Glutamatergic neuron (in vitro differentiated cells): ENCODE results near the gene CTU1. TPM values are rescaled to one million over a fixed set of nuclear protein-coding genes. Genes with fewer than 3 reads are reported as not detected.
A peak's percentile ranks its signal among the peaks of the same experiment; 100 is the strongest.

Experiments used
- DNase-seq: peaks from one replicate; pipeline ENCODE4 v3.0.0; 2022
- H3K27ac Mint-ChIP-seq: one replicate; pipeline ENCODE4 v1.8.0; 2020; ENCODE audit warnings: mild to moderate bottlenecking, mixed read lengths, inconsistent platforms; ENCODE audit not compliant: unreplicated experiment
- H3K27me3 Mint-ChIP-seq: one replicate; pipeline ENCODE4 v1.8.0; 2020; ENCODE audit warnings: mild to moderate bottlenecking, moderate library complexity, mixed read lengths, inconsistent platforms; ENCODE audit not compliant: unreplicated experiment
- H3K36me3 Mint-ChIP-seq: one replicate; pipeline ENCODE4 v1.8.0; 2020; ENCODE audit warnings: mild to moderate bottlenecking, mixed read lengths, inconsistent platforms; ENCODE audit not compliant: unreplicated experiment
- H3K4me1 Mint-ChIP-seq: one replicate; pipeline ENCODE4 v1.8.0; 2020; ENCODE audit warnings: mild to moderate bottlenecking, low read depth, mixed read lengths, inconsistent platforms; ENCODE audit not compliant: unreplicated experiment
- H3K4me3 Mint-ChIP-seq: one replicate; pipeline ENCODE4 v1.8.0; 2020; ENCODE audit warnings: mild to moderate bottlenecking, mixed read lengths, inconsistent platforms; ENCODE audit not compliant: unreplicated experiment
- H3K9me3 Mint-ChIP-seq: one replicate; pipeline ENCODE4 v1.8.0; 2020; ENCODE audit warnings: mild to moderate bottlenecking, moderate library complexity, mixed read lengths, inconsistent platforms; ENCODE audit not compliant: unreplicated experiment
- total RNA-seq: library from RNA; stranded (reverse); fragmentation: NEBNext Ultra II Directional; extraction: Animal tissue kit (Norgen Biotek cat#: 25700); gene quantifications from one replicate; pipeline ENCODE4 v1.2.1, GENCODE V29; 2021; ENCODE audit not compliant: unreplicated experiment
- TF ChIP-seq, protein P1 (sequence below): fragments of 200-600 bp; sonication (generic); IDR thresholded peaks from one replicate; pipeline ENCODE4 v1.5.0; 2021; ENCODE audit not compliant: partially characterized antibody, unreplicated experiment

Gene CTU1
- total RNA-seq, 1 donor from 2014 or later: 8.0 TPM

DNA sequence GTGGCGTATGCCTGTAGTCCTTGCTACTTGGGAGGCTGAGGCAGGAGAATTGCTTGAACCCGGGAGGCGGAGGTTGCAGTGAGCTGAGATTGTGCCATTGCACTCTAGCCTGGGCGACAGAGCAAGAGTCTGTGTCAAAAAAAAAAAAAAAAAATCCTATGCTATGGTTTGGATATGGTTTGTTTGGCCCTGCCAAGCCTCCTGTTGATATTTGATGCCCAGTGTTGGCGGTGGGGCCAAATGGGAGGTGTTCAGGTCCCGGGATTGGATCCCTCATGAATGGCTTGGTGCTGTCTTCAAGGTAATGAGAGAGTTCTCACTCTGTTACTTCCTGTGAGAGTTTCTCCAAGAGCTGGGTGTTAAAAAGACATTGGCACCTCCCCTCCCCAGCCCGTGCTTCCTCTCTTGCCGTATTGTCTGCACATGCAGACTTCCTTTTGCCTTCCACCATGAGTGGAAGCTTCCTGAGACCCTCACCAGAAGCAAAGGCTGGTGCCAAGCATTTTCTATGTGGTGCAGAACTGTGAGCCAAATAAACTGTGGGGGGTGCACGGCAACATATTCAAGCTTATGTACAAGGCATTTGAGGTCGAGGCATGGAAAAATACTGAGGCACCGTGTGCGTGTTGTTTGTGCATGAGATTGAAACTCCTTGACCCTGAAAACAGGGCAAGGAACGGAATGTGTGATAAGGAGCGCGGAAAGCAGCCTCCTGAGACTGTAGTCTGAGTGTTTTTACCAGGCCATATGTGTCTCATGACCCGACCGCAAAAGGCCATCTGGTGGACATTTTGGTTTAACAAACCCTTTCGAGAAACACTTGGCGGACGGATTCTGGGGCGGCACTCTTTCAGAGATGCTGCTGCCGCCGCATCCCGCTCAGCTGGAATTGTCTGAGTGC is 23.8 kb upstream of the CTU1 start:
- DNase-seq: peak; percentile 69
- H3K27me3 Mint-ChIP-seq: peaks cover 4% of the 10 kb centered on the region
- TF ChIP-seq, protein P1, sequence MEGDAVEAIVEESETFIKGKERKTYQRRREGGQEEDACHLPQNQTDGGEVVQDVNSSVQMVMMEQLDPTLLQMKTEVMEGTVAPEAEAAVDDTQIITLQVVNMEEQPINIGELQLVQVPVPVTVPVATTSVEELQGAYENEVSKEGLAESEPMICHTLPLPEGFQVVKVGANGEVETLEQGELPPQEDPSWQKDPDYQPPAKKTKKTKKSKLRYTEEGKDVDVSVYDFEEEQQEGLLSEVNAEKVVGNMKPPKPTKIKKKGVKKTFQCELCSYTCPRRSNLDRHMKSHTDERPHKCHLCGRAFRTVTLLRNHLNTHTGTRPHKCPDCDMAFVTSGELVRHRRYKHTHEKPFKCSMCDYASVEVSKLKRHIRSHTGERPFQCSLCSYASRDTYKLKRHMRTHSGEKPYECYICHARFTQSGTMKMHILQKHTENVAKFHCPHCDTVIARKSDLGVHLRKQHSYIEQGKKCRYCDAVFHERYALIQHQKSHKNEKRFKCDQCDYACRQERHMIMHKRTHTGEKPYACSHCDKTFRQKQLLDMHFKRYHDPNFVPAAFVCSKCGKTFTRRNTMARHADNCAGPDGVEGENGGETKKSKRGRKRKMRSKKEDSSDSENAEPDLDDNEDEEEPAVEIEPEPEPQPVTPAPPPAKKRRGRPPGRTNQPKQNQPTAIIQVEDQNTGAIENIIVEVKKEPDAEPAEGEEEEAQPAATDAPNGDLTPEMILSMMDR: no peak
- peak overlapping the region; percentile 94 for H3K27ac Mint-ChIP-seq
- peaks cover 5% of the 10 kb centered on the region for H3K36me3 Mint-ChIP-seq
- H3K9me3 Mint-ChIP-seq: peaks cover 11% of the 10 kb centered on the region
- H3K4me3 Mint-ChIP-seq: peak overlapping the region; percentile 71
- peaks cover 16% of the 10 kb centered on the region for H3K4me1 Mint-ChIP-seq

- Mint-ChIP-seq H3K36me3 (no peaks in the 10 kb centered on the region), H3K27me3 (peaks cover 7% of the 10 kb centered on the region), H3K4me3 (no peak overlapping the region), H3K4me1 (peaks cover 19% of the 10 kb centered on the region), H3K27ac (no peak overlapping the region), H3K9me3 (peaks cover 11% of the 10 kb centered on the region)
- DNase-seq: no peak
- TF ChIP-seq, protein P1: no peak
These were observed 21.5 kb upstream of the CTU1 start for GRCh38 chr19:51129716-51130115.

- H3K27ac Mint-ChIP-seq: no peak overlapping the region
- TF ChIP-seq, protein P1: no peak
- DNase-seq: no peak
- H3K27me3 Mint-ChIP-seq: peaks cover 9% of the 10 kb centered on the region
- H3K36me3 Mint-ChIP-seq: no peaks in the 10 kb centered on the region
- H3K9me3 Mint-ChIP-seq: peaks cover 11% of the 10 kb centered on the region
- peaks cover 23% of the 10 kb centered on the region for H3K4me1 Mint-ChIP-seq
- no peak overlapping the region for H3K4me3 Mint-ChIP-seq
These were observed 20.0 kb upstream of the CTU1 start for GRCh38 chr19:51128227-51128626.

- Mint-ChIP-seq H3K27ac (no peak overlapping the region), H3K9me3 (peaks cover 11% of the 10 kb centered on the region), H3K4me3 (no peak overlapping the region), H3K36me3 (no peaks in the 10 kb centered on the region), H3K4me1 (peaks cover 24% of the 10 kb centered on the region), H3K27me3 (peaks cover 9% of the 10 kb centered on the region)
- TF ChIP-seq, protein P1: no peak
- DNase-seq: no peak
These were observed 19.5 kb upstream of the CTU1 start for GRCh38 chr19:51127755-51128154.

DNA sequence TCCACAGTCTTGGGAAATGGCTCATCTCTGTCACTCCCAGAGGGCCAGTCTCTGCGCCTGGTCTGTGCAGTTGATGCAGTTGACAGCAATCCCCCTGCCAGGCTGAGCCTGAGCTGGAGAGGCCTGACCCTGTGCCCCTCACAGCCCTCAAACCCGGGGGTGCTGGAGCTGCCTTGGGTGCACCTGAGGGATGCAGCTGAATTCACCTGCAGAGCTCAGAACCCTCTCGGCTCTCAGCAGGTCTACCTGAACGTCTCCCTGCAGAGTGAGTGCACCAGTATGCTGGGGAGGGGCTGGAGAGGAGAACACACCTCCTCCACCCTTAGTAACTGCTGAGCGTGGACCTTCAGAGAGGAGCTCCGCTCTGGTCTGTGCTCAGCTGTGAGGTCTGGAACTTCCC is 18.8 kb upstream of the CTU1 start:
- TF ChIP-seq, protein P1: no peak
- H3K4me3 Mint-ChIP-seq: no peak overlapping the region
- H3K27ac Mint-ChIP-seq: no peak overlapping the region
- H3K9me3 Mint-ChIP-seq: peaks cover 6% of the 10 kb centered on the region
- peaks cover 9% of the 10 kb centered on the region for H3K27me3 Mint-ChIP-seq
- peaks cover 17% of the 10 kb centered on the region for H3K4me1 Mint-ChIP-seq
- no peak for DNase-seq
- H3K36me3 Mint-ChIP-seq: no peaks in the 10 kb centered on the region
